Stimulated activated CD8-positive, alpha-beta memory T cell treated with anti-CD3 and anti-CD28 coated beads, Interleukin-2, amount 100 ng/mL, for 1 hour (primary cell): ENCODE results near the gene EVI2B.
"Not testable (repeated sequence)": the region's sequence is repeated elsewhere in the genome, so short reads cannot be mapped to it uniquely, and the experiment has no call there.

ENCODE experiments used
- DNase-seq, 2 donors: peaks; one replicate each; pipeline ENCODE4 v3.0.0-alpha.2; 2020; ENCODE audit warnings: low read depth in 2 of 2

EVI2B gene

DNA sequence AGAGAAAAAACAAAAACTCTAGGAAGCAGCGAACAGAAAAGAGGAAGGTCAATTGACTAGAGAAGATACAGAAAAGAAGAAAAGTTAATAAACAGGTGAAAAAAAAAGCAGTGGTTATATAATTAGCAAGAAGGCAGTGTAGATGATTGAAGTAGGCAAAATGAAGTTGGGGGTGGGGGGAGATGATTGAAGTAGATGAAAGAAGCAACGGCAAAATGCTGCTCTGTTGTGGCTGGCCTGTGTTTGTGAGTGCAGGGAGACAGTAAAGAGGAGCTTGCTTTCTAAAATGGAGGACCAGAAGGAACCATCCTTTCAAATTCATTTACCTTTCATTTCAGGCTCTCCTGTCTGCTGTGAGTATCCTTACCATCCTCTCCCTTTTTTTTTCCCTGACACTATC lies 3.6 kb downstream of the EVI2B start:
- DNase-seq = peak in 1 of 2 donors; percentile 30

DNA sequence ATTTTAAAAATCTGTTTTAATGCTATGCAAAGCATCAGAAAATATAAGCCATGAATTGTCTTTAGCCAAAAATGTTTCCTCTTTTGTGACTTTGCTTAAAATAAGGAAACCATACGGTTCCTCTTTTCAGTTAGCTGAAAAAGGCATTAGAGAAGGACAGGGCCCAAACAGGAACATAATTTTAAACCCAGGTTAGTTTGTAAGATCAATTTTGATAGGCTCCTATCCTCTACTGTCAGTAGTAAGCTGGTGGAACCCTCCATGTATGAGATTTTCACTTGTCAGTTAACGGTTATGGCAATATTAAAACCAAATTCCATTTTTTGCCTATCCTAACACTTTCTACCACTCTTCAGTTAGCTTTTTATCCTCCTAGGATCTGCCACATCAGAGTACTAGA lies 4.3 kb downstream of the EVI2B start:
- DNase-seq = no peak

DNA sequence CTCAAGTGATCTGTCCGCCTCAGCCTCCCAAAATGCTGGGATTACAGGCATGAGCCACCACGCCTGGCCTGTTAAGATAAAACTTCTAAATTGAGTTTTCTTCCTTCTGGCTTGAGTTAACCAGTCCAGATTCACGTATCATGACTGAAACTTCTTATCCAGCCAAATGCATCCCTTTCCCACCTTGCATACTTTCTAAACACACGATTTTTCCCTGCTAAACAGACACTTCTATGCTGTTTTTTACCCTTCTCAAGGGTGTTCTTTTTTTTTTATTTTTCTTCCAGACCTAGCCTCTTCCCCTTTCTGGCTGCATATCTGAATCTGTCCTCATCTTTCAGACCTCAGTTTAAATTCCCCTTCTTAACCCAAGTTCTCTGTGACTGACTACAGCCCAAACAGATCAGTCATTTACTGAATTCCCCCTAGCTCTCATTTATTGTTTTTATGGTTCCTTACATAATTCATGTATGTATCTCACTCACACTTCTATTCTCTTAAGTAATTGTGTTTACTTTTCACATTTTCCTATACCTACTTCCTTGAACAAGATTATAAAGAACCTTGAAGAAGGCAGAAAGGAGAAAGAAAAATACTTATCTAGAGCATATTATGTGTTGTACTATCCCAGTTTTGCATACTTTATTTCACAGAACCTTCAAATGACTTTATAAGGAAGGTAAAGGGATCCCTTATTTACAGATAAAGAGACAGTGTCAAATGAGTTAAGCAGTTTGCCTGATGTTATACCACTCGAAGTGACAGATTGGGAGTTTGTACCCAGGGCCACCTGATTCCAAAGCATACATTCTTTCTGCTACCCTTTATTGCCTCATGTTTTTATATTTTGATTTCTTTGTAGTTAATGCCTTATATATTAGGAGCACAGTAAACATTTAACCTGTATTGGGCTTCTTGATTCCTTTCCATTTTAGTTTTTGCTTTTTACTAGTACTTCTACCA lies 5.2 kb downstream of the EVI2B start:
- DNase-seq = no peak

DNA sequence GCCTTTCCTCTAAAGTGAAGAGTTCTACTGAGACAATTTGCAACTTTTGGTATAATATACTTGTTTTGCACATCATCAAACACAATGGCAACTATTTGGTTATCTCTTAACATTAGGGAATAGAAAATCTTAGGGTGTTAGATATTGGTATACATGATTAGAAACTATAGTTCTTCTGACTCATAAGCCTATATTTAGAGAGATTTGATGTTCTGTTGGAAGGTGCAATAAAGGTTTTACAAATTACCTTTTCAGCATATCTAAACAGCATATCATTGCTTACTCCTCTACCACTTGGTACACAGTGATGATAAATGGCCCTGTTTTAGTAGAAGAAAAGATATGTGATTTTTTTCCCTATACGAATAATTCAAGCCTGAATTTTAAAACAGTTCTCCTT lies 6.2 kb downstream of the EVI2B start:
- no peak for DNase-seq

DNA sequence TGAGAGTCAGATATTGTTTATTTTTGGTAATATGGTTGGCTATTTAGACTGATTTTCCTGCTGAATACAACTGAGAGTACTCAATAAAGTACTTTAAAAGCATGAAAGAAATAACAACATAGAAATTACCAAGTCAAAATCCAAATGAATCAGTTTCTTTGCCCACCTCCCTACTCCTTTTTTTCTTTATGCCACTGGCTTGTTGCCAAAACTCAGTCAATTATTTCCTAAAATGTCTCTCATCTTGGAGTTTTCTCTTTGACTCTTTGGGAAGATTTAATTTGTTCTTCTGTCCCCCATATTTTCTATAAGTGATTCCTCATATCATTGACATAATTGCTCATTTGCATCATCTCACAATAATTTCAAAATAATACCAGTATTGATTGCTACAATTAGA lies 14.2 kb downstream of the EVI2B start:
- no peak for DNase-seq

DNA sequence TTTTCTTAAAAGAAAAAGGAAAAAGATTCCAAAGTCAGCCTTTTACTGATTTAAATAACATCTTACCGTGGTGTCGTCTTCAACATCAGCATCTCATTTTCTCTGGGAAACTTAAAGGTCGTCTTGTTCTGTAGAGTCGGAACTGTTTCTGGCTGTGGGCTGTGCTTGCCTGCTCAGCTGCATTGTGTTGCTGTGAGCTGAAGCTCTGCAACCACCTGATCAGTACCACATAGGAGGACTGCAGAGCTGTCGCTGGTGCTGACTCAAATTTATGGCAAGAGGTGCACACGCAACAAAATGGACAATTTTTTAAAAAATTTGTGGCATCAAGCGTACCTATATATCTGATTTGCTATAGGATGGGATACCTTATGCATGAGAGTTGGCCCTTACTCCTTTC lies 16.8 kb downstream of the EVI2B start, which contains the start of gene OMG:
TSS of gene OMG (minus strand) at position 150 of the 400 bp plus-strand sequence. CDS start 908 bp downstream, outside the sequence.
- no peak for DNase-seq

DNA sequence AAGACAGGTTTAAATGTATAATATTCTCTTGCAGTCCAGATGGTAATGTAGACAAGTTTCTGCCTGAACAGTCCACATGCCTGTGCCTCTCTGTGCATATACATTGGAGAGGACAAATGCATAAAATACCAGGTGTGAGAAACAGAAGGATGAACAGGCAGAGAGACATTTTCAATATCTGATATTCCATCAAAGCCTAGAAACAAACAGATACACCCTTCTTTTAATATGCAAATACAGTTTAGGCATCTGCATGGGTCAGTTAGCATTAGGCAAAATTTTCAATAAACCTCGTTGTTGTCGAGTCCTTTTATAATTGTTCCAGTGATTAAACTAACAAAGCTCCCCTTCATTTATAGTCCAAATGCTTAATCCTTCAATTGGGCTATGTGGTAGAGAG lies 17.7 kb downstream of the EVI2B start:
- no peak for DNase-seq

DNA sequence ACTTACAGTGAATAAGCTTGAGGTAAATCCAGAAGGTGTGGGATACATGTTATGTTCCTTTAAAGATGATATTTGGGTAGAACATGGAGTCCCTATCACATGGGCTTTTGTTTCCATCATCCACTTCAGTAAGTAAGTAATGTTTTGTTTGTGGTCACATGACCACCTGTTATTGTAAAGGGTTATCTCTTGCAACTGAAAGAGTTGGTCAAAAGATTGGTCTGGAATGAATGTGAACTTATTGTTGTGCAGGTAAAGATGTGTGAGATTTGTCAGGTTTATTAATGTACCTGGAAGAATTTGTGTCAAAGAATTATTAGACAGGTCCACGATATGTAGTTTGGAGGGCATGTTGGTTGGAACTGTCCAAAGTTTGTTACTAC lies 18.4 kb downstream of the EVI2B start:
- DNase-seq = no peak

DNA sequence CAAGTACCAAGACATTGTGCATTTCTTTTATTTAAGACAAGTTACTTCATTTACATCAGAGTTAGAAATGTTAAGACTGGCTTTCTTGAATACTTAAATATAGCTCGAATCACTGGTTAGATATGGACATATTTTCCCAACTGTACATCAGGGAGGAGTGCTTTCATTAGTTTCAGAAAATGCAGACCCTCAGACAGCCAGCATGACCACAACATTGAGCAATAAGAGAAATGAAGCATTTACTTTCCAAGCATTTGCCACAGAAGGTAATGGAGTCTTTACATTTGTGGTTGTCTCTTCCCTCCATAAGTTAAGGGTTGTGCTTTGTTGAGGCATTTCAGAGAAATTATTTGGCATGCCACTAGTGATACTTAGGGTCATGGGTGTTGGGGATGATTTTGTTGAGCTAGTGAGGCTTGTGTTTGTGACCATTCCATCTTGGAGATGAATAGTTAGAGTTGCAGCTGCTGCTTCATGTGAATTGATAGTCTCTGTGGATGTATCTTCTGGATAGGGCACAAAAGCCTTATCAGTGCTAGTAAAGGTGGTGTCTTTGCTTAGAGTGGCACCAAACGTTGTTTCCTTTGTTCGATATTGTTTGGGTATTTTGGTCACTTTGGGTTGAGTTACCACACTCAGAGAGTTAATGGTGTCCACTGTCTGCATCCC lies 18.9 kb downstream of the EVI2B start:
- DNase-seq = no peak

DNA sequence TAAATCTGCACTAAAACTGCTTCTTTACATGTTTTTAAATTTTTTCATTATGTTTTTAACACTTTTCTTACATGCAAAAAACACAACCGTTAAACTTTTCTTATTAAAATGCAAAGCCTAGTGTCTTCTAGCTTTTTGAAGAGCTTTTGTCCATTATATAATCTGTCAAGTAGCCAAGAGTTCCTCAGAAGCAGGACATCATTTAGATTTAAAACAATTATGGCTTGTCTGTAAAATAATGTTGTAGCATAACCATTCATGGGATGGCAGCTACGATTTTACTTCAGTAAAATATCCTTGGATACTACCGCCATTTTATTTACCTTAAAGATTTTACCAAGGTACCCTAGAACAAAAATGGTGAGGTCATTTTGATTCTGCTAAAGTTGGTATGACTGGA lies 19.6 kb downstream of the EVI2B start:
- no peak for DNase-seq

DNA sequence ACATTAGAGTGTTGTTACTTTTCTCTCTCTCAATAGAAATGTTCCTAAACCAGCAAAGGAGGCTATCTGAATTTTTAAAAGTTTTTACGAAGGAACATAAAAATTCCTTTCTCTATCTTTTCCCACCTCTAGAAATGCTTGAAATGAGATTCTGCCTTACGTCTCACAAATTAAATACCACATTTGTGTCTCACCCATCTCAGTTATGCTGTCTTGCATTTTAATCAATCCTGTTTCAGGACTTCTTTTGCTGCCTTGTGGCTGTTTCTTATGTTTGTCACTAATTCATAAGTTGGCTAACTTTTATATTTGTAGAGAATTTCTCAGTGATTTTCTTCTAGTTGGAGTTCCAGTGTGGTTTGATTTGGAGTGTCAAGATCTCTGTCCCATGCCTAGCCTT lies 20.3 kb downstream of the EVI2B start:
- DNase-seq = no peak

DNA sequence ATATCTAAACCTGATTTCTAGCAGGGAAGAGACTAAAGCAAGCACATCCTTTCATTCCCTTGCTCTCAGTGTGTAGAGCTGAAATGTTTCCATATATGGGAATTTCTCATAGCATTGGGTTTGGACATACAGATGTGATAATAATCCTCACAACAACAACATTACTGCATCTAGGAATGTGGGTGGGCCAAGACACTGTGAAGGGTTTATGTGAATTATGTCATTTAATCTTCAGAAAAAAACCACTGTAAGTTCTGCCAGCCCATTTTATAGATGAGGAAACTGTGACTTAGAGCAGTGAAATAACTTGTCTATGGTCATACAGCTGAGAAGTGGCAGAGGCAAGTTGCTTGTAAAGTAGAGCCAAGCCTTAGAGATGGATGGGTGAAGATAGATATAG lies 22.0 kb downstream of the EVI2B start:
- DNase-seq = no peak

DNA sequence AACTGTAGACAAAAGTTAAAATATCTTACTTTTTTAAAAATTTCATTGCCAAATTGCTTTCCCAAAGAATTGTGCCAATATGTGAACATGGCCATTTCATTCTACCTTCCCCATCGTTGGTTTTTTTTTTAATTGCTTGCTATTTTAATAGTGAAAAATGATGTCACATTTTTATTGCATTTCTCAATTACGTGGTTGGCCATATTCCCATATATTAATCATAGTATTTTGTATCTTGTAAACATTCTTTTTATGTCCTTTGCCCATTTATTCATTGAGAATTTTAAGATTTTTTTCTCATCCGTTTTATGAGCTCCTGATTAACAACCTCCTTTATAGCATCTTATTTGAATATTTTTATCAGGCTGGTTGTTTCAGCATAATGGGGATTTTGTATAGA lies 24.1 kb downstream of the EVI2B start:
- DNase-seq = no peak

DNA sequence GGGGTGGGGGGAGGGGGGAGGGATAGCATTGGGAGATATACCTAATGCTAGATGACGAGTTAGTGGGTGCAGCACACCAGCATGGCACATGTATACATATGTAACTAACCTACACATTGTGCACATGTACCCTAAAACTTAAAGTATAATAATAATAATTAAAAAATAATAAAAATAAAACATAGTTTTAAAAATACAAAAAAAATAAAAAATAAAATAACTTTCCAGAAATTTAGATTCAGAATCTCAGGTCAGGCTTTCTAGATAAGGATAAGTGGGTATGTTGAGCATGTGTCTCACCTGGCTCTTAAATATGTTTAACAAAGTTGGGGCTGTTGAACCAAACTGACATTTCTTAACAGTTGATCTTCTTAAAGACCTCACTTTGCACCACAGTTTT lies 25.9 kb downstream of the EVI2B start:
- DNase-seq = not testable (repeated sequence)

DNA sequence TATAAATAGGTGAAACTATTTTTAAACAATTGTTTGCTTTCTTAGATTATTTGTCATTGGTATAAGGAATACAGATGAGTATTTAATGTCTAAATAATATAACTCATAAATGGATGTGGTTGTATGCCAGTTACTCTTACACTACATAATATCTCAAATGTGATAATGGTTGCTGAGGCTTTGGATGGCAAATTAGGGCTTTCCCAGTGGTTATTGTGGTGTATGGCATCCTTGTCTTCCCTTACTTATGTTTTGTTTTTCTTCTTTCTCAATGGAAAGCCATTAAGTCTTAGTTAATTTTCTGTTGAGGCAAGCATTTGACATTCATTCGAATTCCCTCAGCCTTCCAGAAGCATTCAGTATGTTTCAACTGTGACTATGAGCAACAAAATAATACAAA lies 27.3 kb downstream of the EVI2B start:
- no peak for DNase-seq

DNA sequence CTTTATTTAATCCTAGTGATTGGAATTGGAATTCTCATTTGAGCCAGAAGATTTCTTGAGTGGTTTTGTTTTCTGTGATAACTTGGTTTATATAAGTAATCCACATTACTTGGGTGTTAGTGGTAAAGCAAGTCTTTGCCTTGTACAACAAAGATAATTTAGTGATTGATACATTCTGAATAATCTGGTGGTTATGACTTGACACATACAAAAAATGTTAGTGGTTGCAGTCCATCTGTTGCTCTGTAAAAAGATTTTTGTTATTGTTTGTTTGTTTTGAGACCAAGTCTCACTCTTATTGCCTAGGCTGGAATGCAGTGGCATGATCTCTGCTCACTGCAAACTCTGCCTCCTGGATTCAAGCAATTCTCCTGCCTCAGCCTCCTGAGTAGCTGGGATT lies 30.0 kb downstream of the EVI2B start:
- no peak for DNase-seq

DNA sequence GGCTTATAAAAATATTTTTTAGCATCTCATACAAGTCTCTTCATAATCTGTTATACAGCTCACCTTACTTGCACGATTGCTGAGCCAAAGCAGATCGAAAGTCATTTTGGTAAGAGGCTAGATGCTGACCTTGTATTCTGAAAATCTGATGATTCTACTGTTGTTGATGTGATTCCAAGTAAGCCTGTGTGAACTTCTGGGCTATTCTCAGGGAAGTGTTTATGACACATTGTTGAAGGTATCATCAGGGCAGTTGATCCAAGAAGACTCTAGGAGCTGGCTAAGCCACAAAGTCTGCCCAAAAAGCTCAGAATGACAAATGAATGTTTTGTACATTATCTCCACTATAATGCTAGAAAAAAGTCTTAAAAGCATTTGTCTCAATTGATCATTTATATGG lies 32.8 kb downstream of the EVI2B start:
- no peak for DNase-seq

DNA sequence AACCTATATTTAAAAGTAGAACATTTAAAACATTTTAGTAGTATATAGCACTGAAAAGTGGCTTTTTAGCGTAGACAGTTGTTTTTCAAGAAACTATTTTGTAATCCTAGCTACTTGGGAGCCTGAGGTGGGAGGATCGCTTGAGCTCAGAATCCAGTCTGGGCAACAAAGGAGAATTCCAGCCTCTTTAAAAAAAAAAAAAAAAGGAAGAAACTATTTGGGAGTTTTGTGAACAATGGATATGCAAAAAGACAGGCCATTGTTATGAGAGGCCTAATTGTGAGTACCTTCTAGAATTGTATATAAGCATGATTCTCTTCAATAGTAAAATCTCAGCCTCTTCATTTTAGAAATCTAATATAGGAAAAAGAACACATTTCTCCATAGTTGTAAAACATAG lies 34.5 kb downstream of the EVI2B start:
- no peak for DNase-seq

DNA sequence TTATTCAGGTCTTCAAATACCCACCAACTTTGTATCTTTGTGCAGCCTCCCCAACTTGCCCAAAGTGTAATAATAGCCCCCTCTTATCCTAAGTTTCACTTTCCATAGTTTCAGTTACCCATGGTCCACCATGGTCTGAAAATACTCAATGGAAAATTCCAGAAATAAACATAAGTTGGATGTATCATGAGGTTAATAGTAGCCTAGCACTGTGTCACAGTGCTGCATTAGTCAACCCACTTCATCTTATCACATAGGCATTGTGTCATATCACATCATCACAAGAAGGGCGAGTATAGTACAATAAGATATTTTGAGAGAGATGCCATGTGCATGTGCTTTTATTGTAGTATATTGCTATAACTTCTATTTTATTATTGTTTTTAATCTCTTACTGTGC lies 38.7 kb downstream of the EVI2B start:
- DNase-seq = no peak

DNA sequence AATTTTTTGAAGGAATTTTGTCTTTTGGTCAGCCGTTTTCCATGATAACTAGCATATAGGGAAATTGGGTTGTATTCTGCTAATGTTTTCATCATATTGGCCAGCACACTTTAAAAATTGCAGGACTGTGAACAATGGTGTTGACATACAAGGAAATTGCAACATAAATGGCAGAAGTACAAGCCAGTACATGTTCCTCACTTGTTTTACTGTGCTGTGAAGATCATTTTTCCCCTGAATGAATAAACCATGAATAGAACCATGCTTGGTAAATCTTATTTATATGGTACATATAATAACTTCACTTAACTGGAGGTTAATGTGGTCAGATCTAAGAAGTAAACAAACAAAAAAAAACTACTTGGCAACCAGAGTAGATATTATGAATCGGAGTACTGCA lies 39.6 kb downstream of the EVI2B start:
- no peak for DNase-seq

DNA sequence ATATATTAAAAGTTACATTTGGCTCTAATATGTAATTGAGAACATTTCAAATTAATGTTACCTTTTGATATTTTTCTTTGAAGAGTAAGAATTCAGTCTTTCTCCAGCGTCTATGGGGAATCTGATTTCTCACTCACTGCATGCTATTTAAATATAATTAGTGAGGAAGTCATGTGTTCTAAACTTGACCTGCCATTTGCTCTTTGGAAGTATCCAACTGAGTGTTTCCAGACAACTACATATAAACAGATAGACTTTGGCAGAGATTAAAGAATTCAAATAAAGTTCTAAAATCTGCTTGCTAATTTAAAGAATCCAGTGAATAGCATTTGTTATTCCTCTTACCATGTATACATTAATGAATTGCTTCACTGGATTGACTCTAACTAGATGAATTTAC lies 40.3 kb downstream of the EVI2B start:
- no peak for DNase-seq

DNA sequence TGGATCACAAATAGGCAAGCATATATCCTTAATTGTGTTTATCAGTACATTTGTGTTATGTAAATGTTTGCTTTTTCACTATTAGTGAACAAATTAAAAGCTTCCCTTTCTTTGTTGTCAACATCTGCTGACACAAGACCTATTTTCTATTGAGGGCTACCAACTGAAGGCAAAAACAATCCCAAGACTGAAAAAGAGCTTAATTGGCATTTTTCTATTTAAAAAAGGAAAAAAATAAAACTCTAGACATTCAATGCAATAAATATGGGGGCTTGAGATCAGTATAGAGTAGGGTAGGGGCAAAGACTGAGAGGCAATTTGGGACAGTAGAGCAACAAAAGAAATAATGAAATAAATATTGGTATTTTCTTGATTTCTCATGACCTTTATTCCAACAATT lies 41.1 kb downstream of the EVI2B start:
- DNase-seq = no peak

DNA sequence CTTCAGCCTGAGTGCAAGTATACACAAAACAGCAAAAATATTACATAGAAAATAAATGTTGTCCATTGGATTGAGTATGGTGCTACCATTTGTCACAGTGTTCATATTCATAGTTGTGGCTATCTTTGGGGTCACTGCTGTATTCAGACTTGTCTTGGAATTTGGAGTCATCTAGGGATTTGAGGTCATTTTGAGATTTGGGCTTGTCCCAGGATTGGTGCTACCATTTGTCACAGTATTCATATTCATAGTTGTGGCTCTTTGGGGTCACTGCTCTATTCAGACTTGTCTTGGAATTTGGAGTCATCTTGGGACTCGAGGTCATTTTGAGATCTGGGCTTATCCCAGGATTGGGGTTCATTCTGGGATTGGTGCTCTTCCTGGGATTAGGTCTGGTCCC lies 41.6 kb downstream of the EVI2B start:
- no peak for DNase-seq
